B cell (primary cell): ENCODE measurements around the gene PTGER2.

Experiments used
- CTCF ChIP-seq: fragments of 200-600 bp; IDR thresholded peaks from one replicate; pipeline ENCODE4 v1.8.0; 2022; ENCODE audit warnings: antibody characterized with exemption, mild to moderate bottlenecking
- EZH2 ChIP-seq: IDR thresholded peaks from 2 replicates; pipeline ENCODE4 v1.6.1; 2012; ENCODE audit warnings: borderline replicate concordance, low read depth, mild to moderate bottlenecking, moderate library complexity, low read length; ENCODE audit not compliant: insufficient read depth, poor library complexity, severe bottlenecking

- no peak for TF ChIP-seq CTCF
- no peak for TF ChIP-seq EZH2
Measured at GRCh38 chr14:52346778-52347177, 32.7 kb downstream of the PTGER2 start.
